ENCODE measurements around the gene BLCAP. TPM values are rescaled to one million over a fixed set of nuclear protein-coding genes. Genes with fewer than 3 reads are reported as not detected.

BLCAP gene
- total RNA-seq, 1 donor from 2014 or later = 36.3 TPM

GRCh38 chr20:37540001-37540400, 12.3 kb upstream of the BLCAP start:
- no peak overlapping the region for H3K4me3 ChIP-seq (ENCODE audit: low read depth, low read length)
- no peak for DNase-seq (ENCODE audit: low read depth)
- no peak for TF ChIP-seq CTCF (IDR thresholded peaks at IDR 0.05; ENCODE audit: insufficient read depth, low read length, poor library complexity, severe bottlenecking)
- no peaks in the 10 kb centered on the region for H3K36me3 ChIP-seq (ENCODE audit: control insufficient read depth, insufficient read depth, low read length)
- H3K27me3 ChIP-seq (ENCODE audit: control insufficient read depth, insufficient read depth, low read length) = no peaks in the 10 kb centered on the region

GRCh38 chr20:37539424-37539823, 11.7 kb upstream of the BLCAP start:
- no peak for TF ChIP-seq CTCF (IDR thresholded peaks at IDR 0.05; ENCODE audit: insufficient read depth, low read length, poor library complexity, severe bottlenecking)
- DNase-seq (ENCODE audit: low read depth) = no peak
- no peak overlapping the region for H3K4me3 ChIP-seq (ENCODE audit: low read depth, low read length)
- no peaks in the 10 kb centered on the region for H3K27me3 ChIP-seq (ENCODE audit: control insufficient read depth, insufficient read depth, low read length)
- no peaks in the 10 kb centered on the region for H3K36me3 ChIP-seq (ENCODE audit: control insufficient read depth, insufficient read depth, low read length)

- H3K36me3 ChIP-seq (ENCODE audit: control insufficient read depth, insufficient read depth, low read length) = no peaks in the 10 kb centered on the region
- no peak for TF ChIP-seq CTCF (IDR thresholded peaks at IDR 0.05; ENCODE audit: insufficient read depth, low read length, poor library complexity, severe bottlenecking)
- no peak for DNase-seq (ENCODE audit: low read depth)
- H3K27me3 ChIP-seq (ENCODE audit: control insufficient read depth, insufficient read depth, low read length) = no peaks in the 10 kb centered on the region
- H3K4me3 ChIP-seq (ENCODE audit: low read depth, low read length) = no peak overlapping the region
These were observed 10.3 kb upstream of the BLCAP start for GRCh38 chr20:37538003-37538402.

GRCh38 chr20:37537505-37537904, 9.8 kb upstream of the BLCAP start:
- TF ChIP-seq CTCF (IDR thresholded peaks at IDR 0.05; ENCODE audit: insufficient read depth, low read length, poor library complexity, severe bottlenecking) = no peak
- H3K4me3 ChIP-seq (ENCODE audit: low read depth, low read length) = no peak overlapping the region
- H3K36me3 ChIP-seq (ENCODE audit: control insufficient read depth, insufficient read depth, low read length) = no peaks in the 10 kb centered on the region

GRCh38 chr20:37535443-37536132, 7.9 kb upstream of the BLCAP start:
- TF ChIP-seq CTCF (IDR thresholded peaks at IDR 0.05; ENCODE audit: insufficient read depth, low read length, poor library complexity, severe bottlenecking) = no peak
- Histone ChIP-seq H3K27me3 (ENCODE audit: control insufficient read depth, insufficient read depth, low read length) (no peaks in the 10 kb centered on the region), H3K4me3 (ENCODE audit: low read depth, low read length) (no peak overlapping the region), H3K36me3 (ENCODE audit: control insufficient read depth, insufficient read depth, low read length) (no peaks in the 10 kb centered on the region)
- DNase-seq (ENCODE audit: low read depth) = no peak

More at GRCh38 chr20:37537505-37537904, 9.8 kb upstream of the BLCAP start:
- no peak for DNase-seq (ENCODE audit: low read depth)
- H3K27me3 ChIP-seq (ENCODE audit: control insufficient read depth, insufficient read depth, low read length) = no peaks in the 10 kb centered on the region
